ENCODE data around the gene SLC25A12. TPM values are rescaled to one million over a fixed set of nuclear protein-coding genes. Genes with fewer than 3 reads are reported as not detected.

Gene SLC25A12
- total RNA-seq, 1 experiment from 2014 or later = 5.3 TPM

DNA sequence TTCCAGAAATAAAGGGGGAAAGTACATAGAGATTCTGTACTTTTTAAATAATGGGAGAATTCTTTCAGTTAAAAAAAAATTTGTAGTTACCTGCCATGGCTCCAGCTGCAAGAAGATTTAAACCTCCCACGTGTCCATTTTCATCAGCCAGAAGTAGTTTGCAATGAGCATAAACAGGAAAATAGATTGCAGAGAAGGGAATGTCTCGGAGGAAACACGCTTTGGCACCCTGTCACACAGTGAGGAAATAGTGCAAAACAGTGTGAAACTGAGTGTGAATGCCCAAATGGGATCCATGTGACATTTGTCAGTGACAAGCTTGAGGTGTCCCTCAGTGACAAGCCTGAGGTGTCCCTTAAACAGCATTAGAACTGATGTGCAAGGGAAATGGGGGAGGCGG lies 102.7 kb downstream of the SLC25A12 start:
- CTCF ChIA-PET = interaction anchor here (0.7 kb wide), 1 partner anchor 13 kb away, joined by 3 read pairs; no protein-coding TSS in a partner anchor
- no peaks in the 10 kb centered on the region for H3K9me3 Mint-ChIP-seq (ENCODE audit: unreplicated experiment)
- H3K4me3 Mint-ChIP-seq (ENCODE audit: unreplicated experiment) = no peak overlapping the region

DNA sequence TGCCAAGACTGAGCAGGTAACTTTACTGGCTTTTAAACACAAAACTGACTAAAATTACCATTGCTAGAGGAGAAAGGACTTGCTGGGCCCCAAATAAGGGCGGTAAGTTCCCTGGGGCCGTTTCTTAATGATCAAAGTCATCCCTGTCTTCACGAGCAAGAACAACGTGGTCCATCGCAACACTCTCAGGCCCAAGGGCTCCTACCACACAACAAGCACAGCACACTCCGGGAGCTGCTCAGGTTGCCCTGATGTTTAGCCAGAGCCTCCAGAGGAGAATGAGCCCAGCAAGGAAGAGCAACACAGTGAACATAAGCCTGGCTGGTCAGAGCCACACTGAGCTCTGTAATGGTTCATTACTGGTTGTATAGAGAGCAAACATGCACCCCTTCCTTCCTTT lies 104.1 kb downstream of the SLC25A12 start:
- H3K9me3 Mint-ChIP-seq (ENCODE audit: unreplicated experiment) = no peaks in the 10 kb centered on the region
- H3K27me3 ChIP-seq (replicated peaks; ENCODE audit: control insufficient read depth, insufficient read depth, low read length) = no peaks in the 10 kb centered on the region
- H3K4me3 Mint-ChIP-seq (ENCODE audit: unreplicated experiment) = no peak overlapping the region
- peaks cover 11% of the 10 kb centered on the region for H3K4me1 Mint-ChIP-seq (ENCODE audit: low read depth, unreplicated experiment)
- POLR2A ChIA-PET = no interaction called here
- no peaks in the 10 kb centered on the region for H3K36me3 ChIP-seq (ENCODE audit: control insufficient read depth, insufficient read depth, low read length)
- no peaks in the 10 kb centered on the region for H3K27me3 Mint-ChIP-seq (ENCODE audit: insufficient read depth, unreplicated experiment)
- CTCF ChIA-PET = interaction anchor here (0.7 kb wide), 1 partner anchor 44 kb away, joined by 3 read pairs; no protein-coding TSS in a partner anchor
- no peak overlapping the region for H3K27ac Mint-ChIP-seq (ENCODE audit: unreplicated experiment)
- no peaks in the 10 kb centered on the region for H3K9me3 ChIP-seq
- intact Hi-C loops (cut with micrococcal nuclease; ENCODE audit: unreplicated experiment) = loop anchor here (1.0 to 5.0 kb wide), 2 partner anchors 12 to 83 kb away; no protein-coding TSS in a partner anchor
- no TSS peak for BruUV-seq (replicated peaks)
- H3K4me1 ChIP-seq = peaks cover 2% of the 10 kb centered on the region; the same call in 1 of the 2 replicates
- H3K36me3 Mint-ChIP-seq (ENCODE audit: insufficient read depth, unreplicated experiment) = no peaks in the 10 kb centered on the region
- TF ChIP-seq, protein P1, sequence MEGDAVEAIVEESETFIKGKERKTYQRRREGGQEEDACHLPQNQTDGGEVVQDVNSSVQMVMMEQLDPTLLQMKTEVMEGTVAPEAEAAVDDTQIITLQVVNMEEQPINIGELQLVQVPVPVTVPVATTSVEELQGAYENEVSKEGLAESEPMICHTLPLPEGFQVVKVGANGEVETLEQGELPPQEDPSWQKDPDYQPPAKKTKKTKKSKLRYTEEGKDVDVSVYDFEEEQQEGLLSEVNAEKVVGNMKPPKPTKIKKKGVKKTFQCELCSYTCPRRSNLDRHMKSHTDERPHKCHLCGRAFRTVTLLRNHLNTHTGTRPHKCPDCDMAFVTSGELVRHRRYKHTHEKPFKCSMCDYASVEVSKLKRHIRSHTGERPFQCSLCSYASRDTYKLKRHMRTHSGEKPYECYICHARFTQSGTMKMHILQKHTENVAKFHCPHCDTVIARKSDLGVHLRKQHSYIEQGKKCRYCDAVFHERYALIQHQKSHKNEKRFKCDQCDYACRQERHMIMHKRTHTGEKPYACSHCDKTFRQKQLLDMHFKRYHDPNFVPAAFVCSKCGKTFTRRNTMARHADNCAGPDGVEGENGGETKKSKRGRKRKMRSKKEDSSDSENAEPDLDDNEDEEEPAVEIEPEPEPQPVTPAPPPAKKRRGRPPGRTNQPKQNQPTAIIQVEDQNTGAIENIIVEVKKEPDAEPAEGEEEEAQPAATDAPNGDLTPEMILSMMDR (IDR thresholded peaks at IDR 0.05; ENCODE audit: insufficient read depth in 1 of 2, low read depth in 1 of 2, low read length in 1 of 2, severe bottlenecking in 1 of 2, unreplicated experiment in 1 of 2) = no peak
- no peak for DNase-seq
- H3K4me3 ChIP-seq (ENCODE audit: low read depth, low read length) = no peak overlapping the region

More for the DNA sequence above, 102.7 kb downstream of the SLC25A12 start:
- TF ChIP-seq, protein P1 (IDR thresholded peaks at IDR 0.05; ENCODE audit: insufficient read depth in 1 of 2, low read depth in 1 of 2, low read length in 1 of 2, severe bottlenecking in 1 of 2, unreplicated experiment in 1 of 2) = no peak
- no peaks in the 10 kb centered on the region for H3K27me3 Mint-ChIP-seq (ENCODE audit: insufficient read depth, unreplicated experiment)
- H3K36me3 Mint-ChIP-seq (ENCODE audit: insufficient read depth, unreplicated experiment) = no peaks in the 10 kb centered on the region
- Histone ChIP-seq H3K36me3 (ENCODE audit: control insufficient read depth, insufficient read depth, low read length) (no peaks in the 10 kb centered on the region), H3K4me3 (ENCODE audit: low read depth, low read length) (no peak overlapping the region), H3K4me1 (peaks cover 6% of the 10 kb centered on the region; the same call in 1 of the 2 replicates), H3K27me3 (replicated peaks; ENCODE audit: control insufficient read depth, insufficient read depth, low read length) (no peaks in the 10 kb centered on the region), H3K9me3 (no peaks in the 10 kb centered on the region)
- intact Hi-C loops (cut with micrococcal nuclease; ENCODE audit: unreplicated experiment) = no loop called here
- BruUV-seq (replicated peaks) = no TSS peak
- POLR2A ChIA-PET = no interaction called here
- DNase-seq = no peak
- no peak overlapping the region for H3K27ac Mint-ChIP-seq (ENCODE audit: unreplicated experiment)
- H3K4me1 Mint-ChIP-seq (ENCODE audit: low read depth, unreplicated experiment) = peaks cover 15% of the 10 kb centered on the region

DNA sequence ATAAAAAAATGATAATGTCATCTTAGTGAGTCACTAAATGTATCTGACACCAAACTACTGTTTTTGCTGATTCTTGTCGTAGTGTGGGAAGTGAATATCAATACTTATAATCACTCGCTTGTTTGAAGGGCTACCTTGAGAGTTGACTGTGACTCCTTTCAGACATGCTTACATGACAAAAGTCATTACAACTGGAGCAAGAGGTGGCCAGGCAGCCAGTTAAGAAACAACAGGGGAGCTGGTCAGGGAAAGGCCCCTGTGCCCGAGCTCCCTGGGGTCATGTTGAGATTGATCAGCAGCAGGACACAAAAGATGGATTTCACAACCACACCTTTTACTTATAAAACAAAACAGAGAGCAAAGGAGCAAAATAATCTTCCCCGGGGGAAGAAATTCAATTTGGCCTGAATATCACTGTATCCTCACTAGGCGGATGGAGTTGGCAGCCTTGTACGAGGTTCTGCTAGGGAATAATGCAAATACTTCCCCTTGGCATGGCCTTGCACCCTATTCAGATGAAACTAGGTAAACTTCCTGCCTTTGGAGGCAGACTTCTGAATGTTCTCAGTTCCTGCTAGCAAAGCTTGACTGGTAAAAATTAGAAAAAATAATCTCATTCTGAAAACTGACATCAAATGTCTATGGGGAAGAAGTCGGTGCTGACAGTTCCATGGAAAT lies 105.6 kb downstream of the SLC25A12 start:
- Mint-ChIP-seq H3K27me3 (ENCODE audit: insufficient read depth, unreplicated experiment) (no peaks in the 10 kb centered on the region), H3K9me3 (ENCODE audit: unreplicated experiment) (no peaks in the 10 kb centered on the region), H3K27ac (ENCODE audit: unreplicated experiment) (no peak overlapping the region), H3K36me3 (ENCODE audit: insufficient read depth, unreplicated experiment) (no peaks in the 10 kb centered on the region), H3K4me3 (ENCODE audit: unreplicated experiment) (no peak overlapping the region), H3K4me1 (ENCODE audit: low read depth, unreplicated experiment) (peaks cover 9% of the 10 kb centered on the region)
- Histone ChIP-seq H3K4me1 (no peaks in the 10 kb centered on the region), H3K4me3 (ENCODE audit: low read depth, low read length) (no peak overlapping the region), H3K27me3 (replicated peaks; ENCODE audit: control insufficient read depth, insufficient read depth, low read length) (no peaks in the 10 kb centered on the region), H3K9me3 (no peaks in the 10 kb centered on the region), H3K36me3 (ENCODE audit: control insufficient read depth, insufficient read depth, low read length) (no peaks in the 10 kb centered on the region)
- intact Hi-C loops (cut with micrococcal nuclease; ENCODE audit: unreplicated experiment) = loop anchor here (5.0 kb wide), 1 partner anchor 81 kb away; no protein-coding TSS in a partner anchor
- ChIA-PET CTCF (no interaction called here), POLR2A (no interaction called here)
- DNase-seq = no peak
- TF ChIP-seq, protein P1 (IDR thresholded peaks at IDR 0.05; ENCODE audit: insufficient read depth in 1 of 2, low read depth in 1 of 2, low read length in 1 of 2, severe bottlenecking in 1 of 2, unreplicated experiment in 1 of 2) = no peak
- BruUV-seq (replicated peaks) = no TSS peak
